GM10248 (cell line): ENCODE data around the gene DTWD2.
"Not testable (repeated sequence)": the region's sequence is repeated elsewhere in the genome, so short reads cannot be mapped to it uniquely, and the experiment has no call there.

Experiments used
- CTCF ChIA-PET: fragments of 300-600 bp; sonication (Branson Sonifier 250); formaldehyde crosslinking; extraction: SDS; loops from one replicate; lab custom pipeline; 2021; ENCODE audit warnings: antibody characterized with exemption; lab: Yijun Ruan, JAX
- POLR2A ChIA-PET: fragments of 350-650 bp; sonication (Branson Sonifier 250); formaldehyde crosslinking; extraction: SDS; loops from one replicate; lab custom pipeline; 2020; ENCODE audit warnings: antibody characterized with exemption; lab: Yijun Ruan, JAX
- DNase-seq: peaks from one replicate; pipeline ENCODE4 v3.0.0; 2012; ENCODE audit errors: extremely low spot score
- TF ChIP-seq, protein P1 (sequence below): IDR thresholded peaks from 2 replicates; pipeline ENCODE4 v1.5.1; 2012; ENCODE audit warnings: mild to moderate bottlenecking, low read depth; ENCODE audit errors: extremely low read depth, missing control alignments, control extremely low read depth

The DTWD2 gene

DNA sequence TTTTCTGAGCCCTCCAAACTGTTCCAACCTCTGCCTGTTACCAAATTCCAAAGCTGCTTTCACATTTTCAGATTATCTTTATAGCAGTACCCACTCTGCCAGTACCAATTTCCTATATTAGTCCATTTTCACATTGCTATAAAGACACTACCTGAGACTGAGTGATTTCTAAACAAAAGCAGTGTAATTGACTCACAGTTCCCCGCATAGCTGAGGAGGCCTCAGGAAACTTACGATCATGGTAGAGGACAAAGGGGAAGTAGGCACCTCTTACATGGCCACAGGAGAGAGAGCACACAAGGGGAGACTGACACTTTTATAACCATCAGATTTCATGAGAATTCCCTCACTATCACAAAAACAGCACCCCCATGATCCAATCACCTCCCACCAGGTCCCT, 105.0 kb downstream of the DTWD2 start:
- ChIA-PET POLR2A (no interaction called here), CTCF (interaction anchor here (1.1 kb wide), 1 partner anchor 22 kb away, joined by 4 read pairs; no protein-coding TSS in a partner anchor)
- DNase-seq = no peak
- TF ChIP-seq, protein P1, sequence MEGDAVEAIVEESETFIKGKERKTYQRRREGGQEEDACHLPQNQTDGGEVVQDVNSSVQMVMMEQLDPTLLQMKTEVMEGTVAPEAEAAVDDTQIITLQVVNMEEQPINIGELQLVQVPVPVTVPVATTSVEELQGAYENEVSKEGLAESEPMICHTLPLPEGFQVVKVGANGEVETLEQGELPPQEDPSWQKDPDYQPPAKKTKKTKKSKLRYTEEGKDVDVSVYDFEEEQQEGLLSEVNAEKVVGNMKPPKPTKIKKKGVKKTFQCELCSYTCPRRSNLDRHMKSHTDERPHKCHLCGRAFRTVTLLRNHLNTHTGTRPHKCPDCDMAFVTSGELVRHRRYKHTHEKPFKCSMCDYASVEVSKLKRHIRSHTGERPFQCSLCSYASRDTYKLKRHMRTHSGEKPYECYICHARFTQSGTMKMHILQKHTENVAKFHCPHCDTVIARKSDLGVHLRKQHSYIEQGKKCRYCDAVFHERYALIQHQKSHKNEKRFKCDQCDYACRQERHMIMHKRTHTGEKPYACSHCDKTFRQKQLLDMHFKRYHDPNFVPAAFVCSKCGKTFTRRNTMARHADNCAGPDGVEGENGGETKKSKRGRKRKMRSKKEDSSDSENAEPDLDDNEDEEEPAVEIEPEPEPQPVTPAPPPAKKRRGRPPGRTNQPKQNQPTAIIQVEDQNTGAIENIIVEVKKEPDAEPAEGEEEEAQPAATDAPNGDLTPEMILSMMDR = no peak

GRCh38 chr5:118882666-118883065, 105.7 kb downstream of the DTWD2 start:
- DNase-seq = no peak
- ChIA-PET CTCF (no interaction called here), POLR2A (no interaction called here)
- TF ChIP-seq, protein P1 = no peak

GRCh38 chr5:118876852-118877251, 111.5 kb downstream of the DTWD2 start:
- DNase-seq, CTCF ChIA-PET, POLR2A ChIA-PET: not testable (repeated sequence)

DNA sequence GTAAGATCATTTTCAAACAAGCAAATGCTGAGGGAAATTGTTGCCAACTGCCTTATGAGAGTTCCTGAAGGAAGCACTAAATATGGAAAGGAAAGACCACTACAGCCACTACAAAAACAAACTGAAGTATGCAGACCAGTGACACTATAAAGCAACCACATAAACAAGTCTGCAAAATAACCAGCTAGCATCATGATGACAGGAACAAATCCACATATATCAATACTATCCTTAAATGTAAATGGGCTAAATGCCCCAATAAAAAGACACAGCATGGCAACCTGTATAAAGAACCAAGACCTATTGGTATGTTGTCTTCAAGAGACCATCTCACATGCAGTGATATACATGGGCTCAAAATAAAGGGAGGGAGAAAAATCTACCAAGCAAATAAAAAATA, 113.2 kb downstream of the DTWD2 start:
- POLR2A ChIA-PET = no interaction called here
- TF ChIP-seq, protein P1 = no peak
- no peak for DNase-seq
- CTCF ChIA-PET = no interaction called here

DNA sequence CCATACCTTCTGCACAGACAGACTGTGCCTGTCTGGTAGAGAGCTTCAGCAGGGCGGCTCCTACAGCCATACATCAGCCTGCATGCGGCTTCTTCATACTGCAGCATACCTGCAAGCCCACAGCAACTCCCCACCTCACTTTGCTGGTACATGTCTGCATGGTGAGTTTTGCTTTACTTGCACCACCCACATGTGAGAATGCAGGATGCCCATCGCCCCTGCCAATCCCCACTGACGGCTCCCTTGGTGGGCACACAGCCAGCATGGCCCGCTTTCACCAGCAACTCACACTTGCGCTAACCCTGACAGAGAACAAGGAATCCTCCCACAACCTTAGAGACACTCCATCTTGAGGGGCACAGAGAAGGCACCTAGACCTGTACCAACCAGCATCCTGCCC, 114.9 kb downstream of the DTWD2 start:
- CTCF ChIA-PET = no interaction called here
- TF ChIP-seq, protein P1 = no peak
- no peak for DNase-seq
- POLR2A ChIA-PET = no interaction called here

DNA sequence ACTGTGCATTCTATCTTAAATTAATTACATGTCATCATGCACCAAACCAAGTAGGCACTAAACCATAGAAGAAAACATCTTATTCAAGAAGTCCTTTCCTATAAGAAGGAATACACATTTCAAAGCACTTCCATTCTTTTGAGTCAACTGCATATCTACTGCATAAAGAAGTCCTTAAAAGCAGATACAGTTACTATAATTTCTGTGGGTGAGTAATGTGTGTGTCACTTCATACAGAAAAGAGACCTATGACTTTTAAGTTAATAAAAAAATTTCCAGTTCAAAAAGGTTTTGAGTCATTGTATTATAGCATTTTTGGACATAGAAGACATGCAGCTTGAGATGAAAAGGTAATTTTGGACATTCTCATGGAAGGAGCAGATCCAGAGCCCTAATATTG, 125.0 kb downstream of the DTWD2 start:
- CTCF ChIA-PET = no interaction called here
- no peak for DNase-seq

DNA sequence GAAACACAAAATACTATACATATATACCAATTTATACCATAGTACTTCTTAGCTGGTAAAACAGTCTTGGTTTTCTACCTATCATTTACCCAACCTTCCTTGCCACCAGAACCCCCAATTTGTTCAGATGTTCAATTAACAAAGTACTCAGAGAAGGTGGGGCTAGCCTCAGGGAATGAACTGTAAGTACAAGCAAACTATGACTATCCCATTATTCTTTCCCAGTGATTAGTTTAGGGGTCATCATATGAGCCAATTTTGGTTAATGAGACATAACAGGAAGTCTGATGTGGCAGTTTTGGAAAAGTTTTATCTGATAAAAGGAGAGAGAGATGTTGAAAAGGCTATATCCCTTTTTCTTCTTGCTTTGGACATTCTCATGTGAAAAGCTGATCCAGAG, 125.8 kb downstream of the DTWD2 start:
- no peak for DNase-seq
- ChIA-PET CTCF (no interaction called here), POLR2A (no interaction called here)
- TF ChIP-seq, protein P1 = no peak

More for the DNA sequence above, 125.0 kb downstream of the DTWD2 start:
- POLR2A ChIA-PET = no interaction called here
- TF ChIP-seq, protein P1 = no peak
